ENCODE results near the gene KCNK6. TPM values are rescaled to one million over a fixed set of nuclear protein-coding genes. Genes with fewer than 3 reads are reported as not detected.
A peak's percentile ranks its signal among the peaks of the same experiment; 100 is the strongest.

The KCNK6 gene
- total and polyA plus RNA-seq, 4 donors: 1.2 to 4.6 (median 2.7) TPM

DNA sequence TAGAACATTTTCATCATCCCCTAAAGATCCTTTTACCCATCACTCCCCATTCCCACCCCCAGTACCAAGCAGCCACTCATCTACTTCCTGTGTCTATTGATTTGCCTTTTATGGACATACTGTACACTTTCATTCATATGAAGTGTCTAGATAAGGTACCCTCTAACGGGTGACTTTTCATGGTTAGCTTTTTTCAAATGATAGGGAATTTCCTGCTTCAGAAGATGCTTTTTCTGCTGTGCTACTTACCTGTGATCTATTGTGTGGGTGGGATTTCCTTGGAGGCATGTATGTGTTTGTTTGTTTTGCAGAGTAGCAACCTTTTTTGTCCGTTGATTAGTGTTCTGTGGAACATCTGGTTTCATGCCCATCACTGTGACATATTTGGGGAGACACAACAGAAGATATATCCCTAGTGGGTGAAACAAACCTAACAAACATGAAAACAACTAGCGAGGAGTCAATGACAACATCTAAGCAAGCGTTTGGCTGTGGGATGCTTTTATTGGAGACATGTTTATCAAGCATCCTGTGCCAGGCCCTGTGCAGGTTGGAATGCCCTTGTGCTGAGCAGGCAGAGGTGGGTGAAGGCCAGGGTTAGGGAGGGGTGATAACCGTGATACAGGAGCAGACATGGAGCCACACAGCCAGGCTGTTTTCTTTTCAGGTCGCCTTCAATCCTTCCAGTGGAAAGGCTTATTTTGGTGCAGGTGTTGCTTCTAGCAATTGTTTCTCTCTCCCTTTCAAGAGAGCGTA is 37.7 kb upstream of the KCNK6 start:
- Histone ChIP-seq H3K27ac (ENCODE audit: low read depth in 1 of 2, low read length in 2 of 2) (no peak overlapping the region), H3K9me3 (ENCODE audit: control insufficient read depth in 4 of 4, low read length in 3 of 4) (no peaks in the 10 kb centered on the region), H3K36me3 (ENCODE audit: control insufficient read depth in 4 of 4, insufficient read depth in 3 of 4, low read depth in 1 of 4, low read length in 3 of 4) (no peaks in the 10 kb centered on the region), H3K4me1 (ENCODE audit: control insufficient read depth in 4 of 4, insufficient read depth in 4 of 4, low read length in 3 of 4) (peaks cover 0 to 11% (median 3%) of the 10 kb centered on the region in 4 donors), H3K4me3 (ENCODE audit: low read depth in 1 of 3, low read length in 3 of 3) (no peak overlapping the region), H3K9ac (ENCODE audit: low read depth in 1 of 2, low read length in 2 of 2) (no peak overlapping the region), H3K27me3 (ENCODE audit: control insufficient read depth in 4 of 4, insufficient read depth in 4 of 4, low read length in 3 of 4) (no peaks in the 10 kb centered on the region)
- no peak for DNase-seq (ENCODE audit: low spot score)
- 86% methylated on average over 7 of the region's 7 CpGs for WGBS
- TF ChIP-seq RXRA (IDR thresholded peaks at IDR 0.05) (no peak), YY1 (IDR thresholded peaks at IDR 0.05) (no peak)

DNA sequence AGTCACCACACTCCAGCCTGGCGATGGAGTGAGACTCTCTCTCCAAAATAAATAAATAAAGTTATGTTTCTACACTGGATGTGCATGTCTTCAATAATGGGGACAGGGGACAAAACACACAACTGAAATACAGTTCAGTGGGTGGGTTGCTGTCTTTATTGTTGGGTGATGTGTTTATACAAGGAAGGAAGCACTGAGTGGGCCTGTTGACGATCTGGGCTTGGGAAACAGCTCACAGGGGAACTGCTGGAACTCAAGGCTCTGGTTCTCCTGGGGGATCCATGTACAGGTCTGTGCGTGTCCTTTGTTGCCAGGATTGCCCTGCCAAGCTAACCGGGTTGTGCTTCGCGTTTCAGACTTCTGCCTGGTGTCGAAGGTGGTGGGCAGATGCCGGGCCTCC is 36.4 kb upstream of the KCNK6 start:
- no peak overlapping the region for H3K4me3 ChIP-seq (ENCODE audit: low read depth in 1 of 3, low read length in 3 of 3)
- TF ChIP-seq SP1 (IDR thresholded peaks at IDR 0.05): no peak
- TF ChIP-seq, protein P1, sequence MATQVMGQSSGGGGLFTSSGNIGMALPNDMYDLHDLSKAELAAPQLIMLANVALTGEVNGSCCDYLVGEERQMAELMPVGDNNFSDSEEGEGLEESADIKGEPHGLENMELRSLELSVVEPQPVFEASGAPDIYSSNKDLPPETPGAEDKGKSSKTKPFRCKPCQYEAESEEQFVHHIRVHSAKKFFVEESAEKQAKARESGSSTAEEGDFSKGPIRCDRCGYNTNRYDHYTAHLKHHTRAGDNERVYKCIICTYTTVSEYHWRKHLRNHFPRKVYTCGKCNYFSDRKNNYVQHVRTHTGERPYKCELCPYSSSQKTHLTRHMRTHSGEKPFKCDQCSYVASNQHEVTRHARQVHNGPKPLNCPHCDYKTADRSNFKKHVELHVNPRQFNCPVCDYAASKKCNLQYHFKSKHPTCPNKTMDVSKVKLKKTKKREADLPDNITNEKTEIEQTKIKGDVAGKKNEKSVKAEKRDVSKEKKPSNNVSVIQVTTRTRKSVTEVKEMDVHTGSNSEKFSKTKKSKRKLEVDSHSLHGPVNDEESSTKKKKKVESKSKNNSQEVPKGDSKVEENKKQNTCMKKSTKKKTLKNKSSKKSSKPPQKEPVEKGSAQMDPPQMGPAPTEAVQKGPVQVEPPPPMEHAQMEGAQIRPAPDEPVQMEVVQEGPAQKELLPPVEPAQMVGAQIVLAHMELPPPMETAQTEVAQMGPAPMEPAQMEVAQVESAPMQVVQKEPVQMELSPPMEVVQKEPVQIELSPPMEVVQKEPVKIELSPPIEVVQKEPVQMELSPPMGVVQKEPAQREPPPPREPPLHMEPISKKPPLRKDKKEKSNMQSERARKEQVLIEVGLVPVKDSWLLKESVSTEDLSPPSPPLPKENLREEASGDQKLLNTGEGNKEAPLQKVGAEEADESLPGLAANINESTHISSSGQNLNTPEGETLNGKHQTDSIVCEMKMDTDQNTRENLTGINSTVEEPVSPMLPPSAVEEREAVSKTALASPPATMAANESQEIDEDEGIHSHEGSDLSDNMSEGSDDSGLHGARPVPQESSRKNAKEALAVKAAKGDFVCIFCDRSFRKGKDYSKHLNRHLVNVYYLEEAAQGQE (IDR thresholded peaks at IDR 0.05): no peak
- TF ChIP-seq, protein P2, sequence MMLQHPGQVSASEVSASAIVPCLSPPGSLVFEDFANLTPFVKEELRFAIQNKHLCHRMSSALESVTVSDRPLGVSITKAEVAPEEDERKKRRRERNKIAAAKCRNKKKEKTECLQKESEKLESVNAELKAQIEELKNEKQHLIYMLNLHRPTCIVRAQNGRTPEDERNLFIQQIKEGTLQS (IDR thresholded peaks at IDR 0.05): no peak
- no peak for TF ChIP-seq RAD21 (IDR thresholded peaks at IDR 0.05)
- TF ChIP-seq YY1 (IDR thresholded peaks at IDR 0.05): no peak
- TF ChIP-seq EGR1 (IDR thresholded peaks at IDR 0.05; ENCODE audit: low read depth in 2 of 2): no peak
- no peak for TF ChIP-seq FOXA2 (IDR thresholded peaks at IDR 0.05)
- TF ChIP-seq, protein P3, sequence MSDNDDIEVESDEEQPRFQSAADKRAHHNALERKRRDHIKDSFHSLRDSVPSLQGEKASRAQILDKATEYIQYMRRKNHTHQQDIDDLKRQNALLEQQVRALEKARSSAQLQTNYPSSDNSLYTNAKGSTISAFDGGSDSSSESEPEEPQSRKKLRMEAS (IDR thresholded peaks at IDR 0.05): no peak
- TF ChIP-seq RXRA (IDR thresholded peaks at IDR 0.05): no peak
- no peaks in the 10 kb centered on the region for H3K9me3 ChIP-seq (ENCODE audit: control insufficient read depth in 4 of 4, low read length in 3 of 4)
- H3K36me3 ChIP-seq (ENCODE audit: control insufficient read depth in 4 of 4, insufficient read depth in 3 of 4, low read depth in 1 of 4, low read length in 3 of 4): no peaks in the 10 kb centered on the region
- no peak overlapping the region for H3K9ac ChIP-seq (ENCODE audit: low read depth in 1 of 2, low read length in 2 of 2)
- H3K27me3 ChIP-seq (ENCODE audit: control insufficient read depth in 4 of 4, insufficient read depth in 4 of 4, low read length in 3 of 4): no peaks in the 10 kb centered on the region
- H3K27ac ChIP-seq (ENCODE audit: low read depth in 1 of 2, low read length in 2 of 2): no peak overlapping the region
- WGBS: 94% methylated on average over 8 of the region's 8 CpGs
- H3K4me1 ChIP-seq (ENCODE audit: control insufficient read depth in 4 of 4, insufficient read depth in 4 of 4, low read length in 3 of 4): peaks cover 0 to 6% (median 2%) of the 10 kb centered on the region in 4 donors
- DNase-seq (ENCODE audit: low spot score): no peak

DNA sequence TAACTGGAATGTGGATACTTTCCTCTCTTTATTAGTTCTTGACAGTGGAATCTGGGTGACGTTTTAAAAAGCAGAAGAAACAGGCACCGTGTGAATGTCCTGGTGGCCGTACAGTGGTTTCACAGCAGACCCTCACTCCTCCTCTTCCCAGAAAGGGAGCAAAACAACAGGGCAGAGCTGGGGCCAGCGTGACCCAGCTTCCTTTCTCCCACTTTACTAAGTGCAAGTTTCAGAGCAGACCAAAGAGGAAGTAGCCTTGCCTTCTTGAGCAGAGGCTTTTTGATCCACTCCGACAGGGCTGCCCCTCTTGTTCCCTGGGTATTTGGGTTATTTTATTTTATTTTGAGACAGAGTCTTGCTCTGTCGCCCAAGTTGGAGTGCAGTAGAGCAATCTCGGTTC is 35.2 kb upstream of the KCNK6 start:
- peak overlapping the region in 1 of 2 donors; percentile 37 for H3K27ac ChIP-seq (ENCODE audit: low read depth in 1 of 2, low read length in 2 of 2)

More for the DNA sequence above, 35.2 kb upstream of the KCNK6 start:
- H3K36me3 ChIP-seq (ENCODE audit: control insufficient read depth in 4 of 4, insufficient read depth in 3 of 4, low read depth in 1 of 4, low read length in 3 of 4): no peaks in the 10 kb centered on the region
- no peaks in the 10 kb centered on the region for H3K27me3 ChIP-seq (ENCODE audit: control insufficient read depth in 4 of 4, insufficient read depth in 4 of 4, low read length in 3 of 4)
- 74% methylated on average over 7 of the region's 7 CpGs for WGBS
- H3K4me1 ChIP-seq (ENCODE audit: control insufficient read depth in 4 of 4, insufficient read depth in 4 of 4, low read length in 3 of 4): peaks cover 0 to 6% (median 2%) of the 10 kb centered on the region in 4 donors
- no peak for DNase-seq (ENCODE audit: low spot score)
- TF ChIP-seq, protein P3 (IDR thresholded peaks at IDR 0.05): no peak
- TF ChIP-seq, protein P4, sequence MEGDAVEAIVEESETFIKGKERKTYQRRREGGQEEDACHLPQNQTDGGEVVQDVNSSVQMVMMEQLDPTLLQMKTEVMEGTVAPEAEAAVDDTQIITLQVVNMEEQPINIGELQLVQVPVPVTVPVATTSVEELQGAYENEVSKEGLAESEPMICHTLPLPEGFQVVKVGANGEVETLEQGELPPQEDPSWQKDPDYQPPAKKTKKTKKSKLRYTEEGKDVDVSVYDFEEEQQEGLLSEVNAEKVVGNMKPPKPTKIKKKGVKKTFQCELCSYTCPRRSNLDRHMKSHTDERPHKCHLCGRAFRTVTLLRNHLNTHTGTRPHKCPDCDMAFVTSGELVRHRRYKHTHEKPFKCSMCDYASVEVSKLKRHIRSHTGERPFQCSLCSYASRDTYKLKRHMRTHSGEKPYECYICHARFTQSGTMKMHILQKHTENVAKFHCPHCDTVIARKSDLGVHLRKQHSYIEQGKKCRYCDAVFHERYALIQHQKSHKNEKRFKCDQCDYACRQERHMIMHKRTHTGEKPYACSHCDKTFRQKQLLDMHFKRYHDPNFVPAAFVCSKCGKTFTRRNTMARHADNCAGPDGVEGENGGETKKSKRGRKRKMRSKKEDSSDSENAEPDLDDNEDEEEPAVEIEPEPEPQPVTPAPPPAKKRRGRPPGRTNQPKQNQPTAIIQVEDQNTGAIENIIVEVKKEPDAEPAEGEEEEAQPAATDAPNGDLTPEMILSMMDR (IDR thresholded peaks at IDR 0.05; ENCODE audit: low read depth, low read length, missing input control): peak; percentile 8
- TF ChIP-seq HNF4G (IDR thresholded peaks at IDR 0.05): no peak
- H3K9ac ChIP-seq (ENCODE audit: low read depth in 1 of 2, low read length in 2 of 2): no peak overlapping the region
- no peaks in the 10 kb centered on the region for H3K9me3 ChIP-seq (ENCODE audit: control insufficient read depth in 4 of 4, low read length in 3 of 4)
- no peak overlapping the region for H3K4me3 ChIP-seq (ENCODE audit: low read depth in 1 of 3, low read length in 3 of 3)
